HG02678 (cell line): ENCODE measurements around the gene SLC4A5.

Experiments used
- ATAC-seq: cut with Tn5 transposase; IDR thresholded peaks from one replicate; pipeline ENCODE4 v1.9.1; 2021; ENCODE audit warnings: mild to moderate bottlenecking, moderate library complexity; ENCODE audit not compliant: unreplicated experiment

Gene SLC4A5

DNA sequence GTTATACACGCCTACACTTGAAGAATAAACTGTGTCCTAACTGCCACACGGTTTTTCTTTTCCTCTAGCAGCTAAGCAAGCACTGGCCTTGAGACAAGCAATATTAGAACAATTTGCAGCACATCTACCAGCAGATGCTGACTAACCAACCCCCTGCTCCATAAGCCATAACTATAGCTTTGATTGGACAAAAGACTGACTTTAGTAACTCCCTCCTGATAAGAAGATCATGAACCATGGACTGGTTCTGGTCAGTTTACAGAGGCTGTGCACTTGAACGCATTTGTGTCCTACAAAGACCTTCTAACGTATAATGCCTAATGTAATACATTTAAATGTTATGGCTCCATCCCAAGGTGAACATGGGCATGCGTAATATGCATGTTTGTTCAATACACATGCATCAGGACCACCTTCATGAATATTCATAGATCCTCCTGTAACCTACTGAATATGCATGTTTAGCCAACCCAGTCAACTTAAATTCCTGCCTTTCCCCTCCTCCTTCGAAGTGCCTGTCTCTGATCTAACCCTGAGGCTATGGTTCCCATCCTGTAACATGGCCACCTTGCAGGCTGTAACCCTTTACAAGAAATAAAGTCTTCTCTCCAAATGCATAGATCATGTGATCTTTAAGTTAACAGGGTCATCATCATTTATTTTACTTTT, 26.5 kb downstream of the SLC4A5 start:
- ATAC-seq, result no peak

DNA sequence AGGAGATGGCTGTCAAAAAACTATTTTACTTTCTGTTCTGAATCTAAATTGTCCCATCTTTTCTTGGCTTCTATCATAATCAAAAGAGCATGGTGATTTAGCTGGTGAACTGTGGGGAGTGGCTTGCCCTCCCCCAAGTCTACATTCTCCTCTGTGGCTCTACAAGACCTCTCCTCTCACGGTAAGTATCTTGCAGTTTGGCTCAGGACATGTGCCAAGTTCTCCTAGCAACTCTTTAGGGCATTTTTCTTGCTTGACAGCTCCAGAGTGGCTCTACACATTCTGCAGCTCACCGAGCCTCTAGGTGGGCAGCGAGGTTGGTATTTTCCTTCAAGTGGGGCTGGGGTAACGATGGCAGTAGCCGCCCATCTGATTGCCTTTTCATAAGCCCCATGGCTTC, 29.1 kb downstream of the SLC4A5 start:
- no peak for ATAC-seq

DNA sequence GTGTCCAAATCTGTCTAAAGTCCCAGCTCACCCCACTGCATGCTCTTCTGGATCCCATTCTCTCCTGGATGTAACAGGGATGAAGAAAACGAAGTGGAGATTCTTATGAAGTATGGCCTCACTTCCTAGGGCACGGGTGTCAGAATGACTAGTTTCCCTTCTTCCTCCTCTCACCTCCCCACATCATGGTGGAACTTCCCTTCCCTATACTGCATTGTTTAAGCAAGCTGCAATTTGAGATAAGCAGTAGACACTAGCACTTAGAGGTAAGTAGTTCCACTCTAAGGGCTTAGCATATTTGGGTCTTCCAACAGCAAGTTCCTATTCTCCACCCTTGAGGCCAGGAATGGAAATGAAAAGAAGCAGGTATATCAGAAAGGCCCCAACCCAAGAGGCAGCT, 29.7 kb downstream of the SLC4A5 start:
- no peak for ATAC-seq

DNA sequence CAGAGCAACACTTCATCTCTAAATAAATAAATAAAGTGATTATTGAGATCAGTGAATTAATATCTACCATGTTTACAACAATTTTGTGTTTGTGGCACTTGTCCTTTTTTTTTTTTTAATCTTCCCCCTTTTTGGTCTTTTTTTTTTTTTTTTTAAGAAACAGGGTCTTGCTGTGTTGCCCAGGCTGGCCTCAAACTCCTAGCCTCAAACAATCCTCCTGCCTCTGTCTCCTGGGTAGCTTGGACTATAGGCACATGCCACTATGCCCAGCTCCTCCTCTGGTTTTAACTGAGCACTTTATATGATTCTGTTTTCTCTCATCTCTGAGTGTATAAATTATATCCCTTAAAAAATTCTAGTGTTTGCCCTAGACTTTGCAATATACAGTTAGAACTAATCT, 30.3 kb downstream of the SLC4A5 start:
- ATAC-seq, result no peak

DNA sequence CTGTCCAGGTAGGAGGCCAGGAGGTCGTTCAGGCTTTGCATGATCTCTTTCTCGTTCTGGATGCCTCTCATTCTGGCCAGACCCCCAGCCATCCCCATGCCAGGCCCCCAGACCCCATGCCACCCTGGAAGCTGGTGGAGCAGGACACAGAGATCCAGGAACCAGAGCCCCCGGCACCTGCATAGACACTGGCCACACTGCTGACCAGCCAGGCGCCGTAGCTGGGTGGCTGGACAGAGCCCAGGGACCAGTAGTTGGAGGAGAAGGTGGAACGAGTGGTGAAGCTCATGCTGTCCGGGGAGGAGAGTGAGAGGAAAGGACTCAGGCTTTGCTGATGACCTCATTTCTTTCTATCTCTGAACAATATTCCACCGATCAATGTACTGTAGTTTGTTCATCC, 35.5 kb downstream of the SLC4A5 start:
- no peak for ATAC-seq

DNA sequence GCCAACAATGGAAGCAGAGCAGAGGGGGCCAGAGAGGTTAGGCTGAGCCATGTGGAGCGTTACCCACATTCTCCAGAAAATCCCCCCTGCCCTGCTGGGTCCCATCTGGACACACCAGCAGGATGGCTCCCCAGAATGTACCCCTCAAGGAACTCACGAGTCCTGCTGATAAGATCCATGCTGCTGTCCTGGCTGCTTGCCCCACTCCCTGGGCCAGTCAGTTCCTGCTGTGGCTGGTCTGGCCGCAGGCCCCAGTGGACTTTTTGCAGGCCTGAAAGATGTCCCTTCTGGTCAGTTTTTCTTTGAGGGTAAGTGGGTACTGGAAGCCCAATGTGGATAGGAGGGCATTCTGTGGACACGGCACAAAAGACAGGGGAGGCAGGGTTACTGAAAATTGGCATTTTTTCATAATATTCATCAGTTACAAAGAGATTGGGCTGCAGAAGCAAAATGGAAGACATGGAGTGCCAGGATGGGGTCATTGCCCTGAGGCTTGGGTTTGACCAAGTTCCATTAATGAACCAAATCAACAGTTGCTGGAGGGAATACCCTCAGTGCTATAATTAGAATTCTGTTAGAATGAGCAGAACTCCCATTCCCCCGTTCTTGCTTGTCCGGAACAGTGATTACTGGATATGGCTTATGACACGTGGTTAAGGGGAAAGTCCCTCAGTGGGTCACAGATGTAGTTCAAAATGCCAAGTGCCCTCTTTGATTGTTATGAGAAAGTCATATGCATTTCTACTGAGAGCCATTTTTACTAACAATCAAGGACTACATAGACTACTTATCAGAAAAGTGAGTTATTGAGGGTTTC, 38.7 kb downstream of the SLC4A5 start:
- no peak for ATAC-seq

DNA sequence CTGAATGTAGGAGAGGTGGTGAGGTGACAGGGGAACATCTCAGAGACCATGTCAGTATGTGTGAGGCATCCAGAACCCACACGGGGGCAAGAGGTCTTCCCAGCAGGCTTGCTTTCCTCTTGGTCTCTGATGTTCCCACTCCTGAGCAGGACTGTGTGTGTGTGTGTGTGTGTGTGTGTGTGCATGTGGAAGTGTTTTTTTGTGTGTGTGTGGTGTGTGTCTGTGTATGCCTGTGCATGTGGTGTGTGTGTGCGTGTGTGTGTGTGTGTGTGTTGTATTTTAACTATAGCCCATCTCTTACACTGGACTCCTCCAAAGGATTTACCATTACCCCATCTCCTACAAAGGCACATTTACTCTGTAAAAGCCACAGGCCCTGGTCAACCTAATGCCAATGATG, 40.4 kb downstream of the SLC4A5 start:
- no peak for ATAC-seq

DNA sequence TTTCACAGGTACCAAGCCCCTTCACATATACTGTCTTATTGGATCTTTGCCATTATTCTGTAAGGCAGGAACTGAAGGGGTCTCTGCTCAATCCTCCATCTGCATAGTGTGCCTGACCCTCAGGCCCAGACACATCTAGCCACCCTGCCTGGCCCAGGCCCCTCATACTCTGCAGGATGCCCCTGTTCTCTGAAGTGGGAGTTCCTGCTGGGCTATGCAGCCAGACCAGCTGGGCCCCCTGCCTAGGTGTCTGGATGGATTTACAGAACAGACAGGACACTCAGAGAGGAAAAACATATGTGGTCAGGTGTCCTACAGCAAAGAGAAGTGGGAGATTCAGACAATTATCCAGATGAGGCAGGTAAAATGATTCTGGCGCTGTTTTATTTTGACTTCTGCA, 42.0 kb downstream of the SLC4A5 start:
- no peak for ATAC-seq

DNA sequence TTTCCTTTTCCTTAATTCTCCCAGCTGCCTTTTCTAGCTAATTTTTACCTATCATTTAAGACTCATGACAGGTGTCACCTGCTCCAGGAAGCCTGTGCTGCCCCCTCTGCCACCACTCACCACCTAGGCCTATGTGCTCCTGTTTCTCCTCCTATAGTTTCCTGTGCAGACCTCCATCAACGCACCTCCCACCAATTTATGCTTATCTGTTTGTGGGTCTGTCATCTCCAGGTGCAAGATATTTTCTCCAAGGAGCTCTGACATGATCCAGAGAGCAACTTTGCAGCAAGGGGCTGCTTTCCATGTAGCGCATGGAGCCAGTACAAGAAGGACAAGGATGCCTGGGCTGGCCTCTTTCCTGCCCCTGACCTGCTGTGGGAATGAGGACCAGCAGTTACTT, 42.7 kb downstream of the SLC4A5 start:
- ATAC-seq, result no peak

DNA sequence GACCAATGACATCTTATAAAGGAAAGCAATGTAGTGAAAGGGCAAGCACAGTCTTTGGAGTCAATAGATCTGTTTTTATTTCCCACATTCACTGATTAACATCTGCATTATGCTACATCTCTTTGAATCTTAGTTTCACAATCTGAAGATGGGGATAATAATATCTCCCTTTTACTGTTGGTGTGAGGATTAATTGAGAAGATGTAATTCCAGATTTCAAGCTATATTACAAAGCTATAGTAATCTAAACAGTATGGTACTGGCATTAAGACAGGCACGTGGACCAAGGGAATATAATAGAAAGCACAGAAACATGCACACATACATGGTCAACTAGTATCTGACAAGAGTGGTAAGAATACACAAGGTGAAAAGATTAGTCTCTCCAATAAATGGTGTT, 45.3 kb downstream of the SLC4A5 start:
- no peak for ATAC-seq

DNA sequence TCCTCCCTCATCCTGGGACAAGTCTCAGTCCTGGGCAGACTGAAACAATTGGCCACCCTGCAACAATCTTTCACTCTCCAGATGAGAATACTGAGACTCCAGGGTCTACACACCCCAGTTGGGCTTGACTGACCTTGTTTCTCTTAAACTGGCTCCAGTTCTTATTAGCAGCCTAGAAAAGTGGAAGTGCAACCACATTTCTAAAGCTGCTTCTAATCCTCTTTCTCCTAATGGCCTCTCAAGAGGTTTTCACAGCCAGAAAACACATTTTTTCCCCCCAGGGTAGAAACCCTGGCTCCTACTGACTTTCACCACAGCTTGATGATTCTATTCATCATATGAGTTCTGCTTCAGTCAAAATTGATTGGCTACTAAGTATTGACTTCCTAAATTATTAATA, 45.8 kb downstream of the SLC4A5 start:
- ATAC-seq, result peak; percentile 66

DNA sequence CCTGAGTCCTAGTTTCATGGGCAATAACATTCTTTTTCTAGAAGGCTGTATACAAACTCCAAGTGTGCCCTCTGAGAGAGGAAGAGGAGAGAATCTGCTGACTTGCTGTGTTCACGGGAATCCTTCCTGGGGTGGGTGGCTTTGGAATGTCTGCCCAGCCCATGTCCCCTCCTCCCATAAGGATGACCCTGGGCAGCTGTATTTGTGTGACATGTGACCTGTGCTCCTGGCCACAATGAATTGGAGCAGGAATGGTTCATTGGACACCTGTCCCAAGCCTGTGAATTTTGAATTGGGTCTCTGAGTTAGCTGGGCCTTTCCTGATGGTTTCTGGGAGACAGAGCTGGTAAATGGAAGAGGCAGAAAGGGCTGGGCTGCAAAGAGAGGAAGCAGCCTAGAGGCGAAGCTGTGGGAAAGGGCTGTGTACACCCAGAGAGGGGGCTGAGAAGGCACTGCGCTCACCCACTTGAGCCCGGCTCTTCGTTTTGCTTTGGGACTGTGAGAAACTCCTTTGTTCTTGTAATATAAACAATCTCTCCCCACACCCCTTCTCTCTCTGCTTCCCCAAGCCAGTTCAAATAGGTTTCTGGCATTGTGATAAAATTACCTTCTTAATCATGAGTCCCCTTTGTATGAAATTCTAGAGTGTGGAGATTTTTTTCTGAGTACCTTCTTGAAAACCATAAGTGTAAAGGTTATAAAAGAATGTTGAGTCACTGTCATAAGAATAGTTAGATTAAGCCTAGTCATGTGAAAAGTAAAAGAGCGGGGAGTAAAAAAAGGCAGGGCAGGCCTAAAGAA, 49.8 kb downstream of the SLC4A5 start:
- no peak for ATAC-seq

DNA sequence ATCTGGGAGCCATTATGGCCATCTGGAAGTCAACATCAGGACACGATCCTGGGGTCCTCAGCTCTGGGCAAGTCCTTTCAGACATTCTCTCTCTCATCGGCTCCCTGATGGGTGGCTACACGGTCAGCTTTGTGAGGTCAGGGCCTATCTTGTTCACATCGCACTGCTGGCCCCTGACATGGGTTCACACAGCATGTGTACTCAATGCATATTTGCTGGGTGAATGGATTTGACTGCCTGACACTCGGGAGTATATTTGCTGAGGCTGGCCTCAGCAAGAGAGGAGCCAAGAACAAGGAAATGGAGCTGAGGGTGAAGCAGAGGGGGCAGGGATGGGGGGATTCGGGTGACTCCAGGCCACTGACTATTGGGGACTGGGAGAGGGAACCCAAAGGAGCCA, 50.5 kb downstream of the SLC4A5 start:
- no peak for ATAC-seq

DNA sequence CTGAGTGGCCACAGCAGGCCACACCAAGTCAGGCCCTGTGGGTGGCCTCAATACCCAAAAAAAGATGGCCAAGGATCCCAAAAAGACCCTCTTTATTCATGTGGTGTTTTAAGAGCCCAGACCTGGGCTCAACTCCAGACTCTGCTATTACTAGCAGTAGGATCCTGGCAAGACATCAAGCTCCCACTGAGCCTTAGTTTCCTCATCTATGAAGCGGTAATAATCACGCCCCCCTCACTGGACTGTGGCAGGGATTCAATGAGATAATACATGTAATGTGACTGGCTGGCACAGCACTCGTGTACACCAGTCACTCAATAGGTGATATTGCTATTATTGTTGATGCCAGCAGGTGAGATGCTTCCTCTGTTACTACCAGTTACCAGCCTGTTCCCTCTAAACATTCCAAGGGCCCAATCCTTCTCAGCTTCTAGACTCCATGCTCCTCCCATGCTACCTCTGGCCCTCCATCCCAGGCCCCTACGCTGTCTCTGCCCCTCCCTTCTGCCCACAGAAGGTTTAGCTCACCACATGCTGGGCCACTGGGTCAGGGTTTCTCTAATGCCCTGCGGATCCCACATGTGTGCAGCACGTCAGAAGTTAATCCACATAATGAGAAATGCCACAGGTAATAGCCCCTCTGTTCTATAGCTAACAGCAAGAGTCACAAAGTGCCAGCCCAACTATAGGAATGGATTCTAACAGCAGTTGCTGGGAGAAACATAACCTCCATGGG, 51.2 kb downstream of the SLC4A5 start:
- ATAC-seq, result no peak

DNA sequence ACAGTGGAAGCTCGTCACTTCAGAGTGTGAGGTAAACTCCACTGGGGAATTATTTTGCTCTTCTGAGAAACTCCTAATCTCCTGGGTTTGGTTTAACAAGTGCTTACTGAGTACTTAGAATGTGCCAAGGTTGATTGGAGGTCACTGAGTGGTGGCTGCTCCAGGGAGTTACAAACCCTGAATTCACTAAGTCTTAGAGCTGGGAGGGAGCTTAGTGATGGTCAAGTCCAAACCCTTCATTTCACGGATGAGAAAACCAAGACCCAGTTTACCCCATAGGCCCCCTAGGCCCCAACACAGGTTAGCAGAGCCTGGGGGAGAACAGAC, 52.0 kb downstream of the SLC4A5 start:
- ATAC-seq, result no peak

DNA sequence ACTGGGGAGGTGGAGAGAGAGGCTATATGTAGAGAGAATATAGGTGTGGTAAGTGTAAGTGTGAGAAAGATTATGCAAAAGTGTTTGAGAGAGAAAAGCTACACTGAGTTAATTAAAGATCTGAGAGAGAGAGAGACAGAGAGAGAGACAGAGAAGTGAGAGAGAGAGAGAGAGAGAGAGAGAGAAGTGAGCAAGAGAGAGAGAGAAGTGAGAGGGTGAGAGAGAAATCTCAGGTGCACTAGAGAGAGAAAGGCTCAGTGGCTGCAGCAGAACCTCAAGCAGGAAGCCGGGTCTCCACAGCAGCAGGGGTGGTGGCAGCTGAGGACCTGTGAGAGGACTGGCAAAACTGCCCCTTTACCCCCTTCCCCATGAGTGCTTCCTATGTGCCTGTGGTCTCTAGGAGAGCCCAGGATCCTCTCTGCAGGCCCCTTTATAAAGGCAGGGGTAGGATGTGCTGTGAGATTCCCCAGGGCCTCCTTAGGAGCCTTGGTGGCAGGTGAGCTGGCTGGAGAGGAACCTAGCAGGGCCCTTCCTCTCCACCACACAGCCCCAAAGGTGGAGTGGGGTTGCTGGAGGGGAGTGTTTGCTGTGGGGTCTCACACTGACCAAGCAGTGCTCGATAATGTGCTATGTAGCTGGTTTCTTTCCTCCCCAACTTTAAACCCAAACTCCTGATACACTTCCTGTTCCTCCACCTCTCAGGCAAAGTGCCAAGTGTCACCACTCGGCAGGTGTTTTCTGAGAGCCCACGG, 52.6 kb downstream of the SLC4A5 start:
- peak; percentile 73 for ATAC-seq

DNA sequence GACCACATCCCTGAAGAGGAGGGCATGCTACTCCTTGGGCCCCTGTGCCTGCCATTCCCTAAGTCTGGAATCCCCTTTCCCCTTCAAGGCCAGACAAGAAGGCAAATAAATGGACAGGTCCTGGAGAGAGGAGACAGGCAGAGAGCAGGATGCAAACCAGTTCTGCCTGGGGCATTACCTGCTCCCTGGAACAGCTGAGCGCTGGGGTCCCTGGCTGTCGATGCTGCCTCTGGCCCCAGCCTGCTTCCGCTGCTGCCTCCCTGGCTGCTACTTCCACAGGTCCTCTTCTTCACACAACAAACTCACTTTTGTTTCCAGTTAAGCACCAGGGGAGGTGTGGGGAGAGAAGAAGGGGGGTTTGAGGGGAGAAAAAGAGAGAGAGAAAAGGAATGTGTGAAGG, 53.1 kb downstream of the SLC4A5 start:
- ATAC-seq, result no peak

DNA sequence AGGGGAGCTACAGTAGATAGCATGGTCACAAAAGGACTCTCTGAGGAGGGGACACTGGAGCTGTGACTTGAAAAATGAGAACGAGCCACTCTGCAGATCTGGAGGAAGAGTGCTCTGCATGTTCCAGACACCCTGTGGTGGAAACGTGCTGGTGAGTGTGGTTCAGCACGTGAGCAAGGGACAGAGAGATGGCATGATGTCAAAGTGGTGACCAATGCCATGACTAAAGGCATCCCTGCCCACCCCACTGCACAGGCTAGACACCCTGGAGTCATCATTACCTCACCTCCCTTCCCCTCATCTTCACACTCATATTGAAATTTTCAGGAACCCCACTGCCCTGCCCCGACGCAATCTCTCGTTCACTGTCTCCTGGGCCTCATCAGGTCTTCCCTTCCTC, 56.5 kb downstream of the SLC4A5 start:
- no peak for ATAC-seq

DNA sequence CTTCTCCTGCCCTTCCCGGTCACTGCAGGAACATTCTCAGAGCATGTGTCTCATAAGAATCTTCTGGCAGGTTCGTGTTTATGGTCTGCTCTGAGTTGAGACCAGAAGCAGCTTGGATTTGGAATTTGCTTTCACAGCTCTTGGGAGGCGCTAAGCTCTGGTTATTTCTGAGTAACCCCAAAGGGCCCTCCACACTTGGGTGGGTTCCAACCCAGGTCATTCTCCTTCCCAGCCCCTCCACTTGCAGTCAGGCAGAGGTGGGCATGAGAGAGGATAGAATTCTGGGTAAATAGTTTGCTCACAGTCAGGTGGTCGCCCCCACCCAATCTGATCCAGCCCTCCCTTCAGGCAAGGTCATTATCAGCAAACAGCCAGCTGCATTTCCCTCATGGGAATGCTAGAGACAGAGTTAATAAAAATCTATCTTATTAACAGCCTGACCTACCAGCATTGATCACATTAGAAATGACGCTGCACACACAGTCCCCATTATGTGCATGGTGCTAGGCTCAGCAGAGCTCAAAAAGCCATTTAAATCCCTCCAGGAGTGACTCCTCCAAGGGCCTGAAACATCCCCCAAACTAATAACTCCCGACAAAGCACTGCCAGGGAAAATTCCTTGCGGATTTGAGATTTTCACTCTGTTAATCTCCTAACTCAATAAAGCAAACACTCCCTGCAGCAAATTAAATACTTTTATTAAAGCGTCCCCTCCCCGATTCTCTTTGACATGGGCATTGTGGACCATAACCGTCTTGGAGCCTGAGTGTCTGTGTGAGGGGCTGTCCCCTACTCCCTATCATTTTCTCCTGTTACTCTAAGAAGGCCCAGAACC, 61.9 kb downstream of the SLC4A5 start:
- no peak for ATAC-seq

DNA sequence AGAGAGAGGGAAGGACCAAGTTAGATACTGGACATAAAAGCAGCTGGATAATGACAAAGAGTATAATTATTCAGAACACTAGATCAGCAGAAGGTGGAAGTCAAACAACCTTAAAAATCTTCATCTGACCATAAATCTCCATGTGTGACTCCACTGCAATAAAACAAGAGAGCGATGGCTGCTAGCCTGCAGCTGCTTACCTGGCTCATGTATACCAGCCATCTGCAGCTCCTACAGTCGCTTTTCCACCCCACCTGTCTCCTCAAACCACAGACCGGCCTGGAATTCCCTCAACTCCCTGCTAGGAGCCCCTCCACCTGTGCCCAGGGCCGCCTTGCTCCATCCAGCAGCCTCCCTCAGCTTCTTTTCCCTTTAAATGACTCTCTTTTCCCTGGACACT, 64.5 kb downstream of the SLC4A5 start:
- ATAC-seq, result no peak
